Endothelial cell of umbilical vein (primary cell): ENCODE measurements around the gene INAVA.

Experiments used
- EZH2 ChIP-seq: IDR thresholded peaks from 2 replicates; pipeline ENCODE4 v1.6.1; 2012; ENCODE audit warnings: borderline replicate concordance, low read depth, mild to moderate bottlenecking, moderate library complexity, low read length, inconsistent platforms; ENCODE audit not compliant: severe bottlenecking
- POLR2A ChIP-seq: IDR thresholded peaks from 2 replicates; pipeline ENCODE4 v1.6.1; 2012; ENCODE audit warnings: low read depth, mild to moderate bottlenecking, control low read depth, low read length
- POLR2AphosphoS5 ChIP-seq: IDR thresholded peaks from 2 replicates; pipeline ENCODE4 v1.6.1; 2012; ENCODE audit warnings: low read depth, mild to moderate bottlenecking, control low read depth, low read length, moderate library complexity; ENCODE audit not compliant: insufficient read depth
- TF ChIP-seq, protein P1 (sequence below), 2 donors: IDR thresholded peaks; 1 replicate in 1 of 2; 2 replicates in 1 of 2; pipeline ENCODE4 v1.5.1; 2011; ENCODE audit warnings: low read length in 2 of 2, mild to moderate bottlenecking in 2 of 2, moderate library complexity in 2 of 2, control low read depth in 1 of 2, inconsistent platforms in 1 of 2, low read depth in 1 of 2; ENCODE audit not compliant: insufficient read depth in 1 of 2; ENCODE audit errors: extremely low read depth in 1 of 2

- TF ChIP-seq, protein P1, sequence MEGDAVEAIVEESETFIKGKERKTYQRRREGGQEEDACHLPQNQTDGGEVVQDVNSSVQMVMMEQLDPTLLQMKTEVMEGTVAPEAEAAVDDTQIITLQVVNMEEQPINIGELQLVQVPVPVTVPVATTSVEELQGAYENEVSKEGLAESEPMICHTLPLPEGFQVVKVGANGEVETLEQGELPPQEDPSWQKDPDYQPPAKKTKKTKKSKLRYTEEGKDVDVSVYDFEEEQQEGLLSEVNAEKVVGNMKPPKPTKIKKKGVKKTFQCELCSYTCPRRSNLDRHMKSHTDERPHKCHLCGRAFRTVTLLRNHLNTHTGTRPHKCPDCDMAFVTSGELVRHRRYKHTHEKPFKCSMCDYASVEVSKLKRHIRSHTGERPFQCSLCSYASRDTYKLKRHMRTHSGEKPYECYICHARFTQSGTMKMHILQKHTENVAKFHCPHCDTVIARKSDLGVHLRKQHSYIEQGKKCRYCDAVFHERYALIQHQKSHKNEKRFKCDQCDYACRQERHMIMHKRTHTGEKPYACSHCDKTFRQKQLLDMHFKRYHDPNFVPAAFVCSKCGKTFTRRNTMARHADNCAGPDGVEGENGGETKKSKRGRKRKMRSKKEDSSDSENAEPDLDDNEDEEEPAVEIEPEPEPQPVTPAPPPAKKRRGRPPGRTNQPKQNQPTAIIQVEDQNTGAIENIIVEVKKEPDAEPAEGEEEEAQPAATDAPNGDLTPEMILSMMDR (IDR thresholded peaks at IDR 0.05; ENCODE audit: extremely low read depth in 1 of 2, insufficient read depth in 1 of 2, low read depth in 1 of 2, low read length in 2 of 2): no peak
- TF ChIP-seq EZH2 (no peak), POLR2AphosphoS5 (no peak), POLR2A (no peak)
Measured at GRCh38 chr1:200904772-200905171, 10.1 kb downstream of the INAVA start.
